HL-60/S4 treated with phorbol 12-myristate 13-acetate at 8.2 ng/mL for 4 days and 3 days (cell line): ENCODE measurements around the gene TGFA.
"Not testable (repeated sequence)": the region's sequence is repeated elsewhere in the genome, so short reads cannot be mapped to it uniquely, and the experiment has no call there.

Experiments
- in situ Hi-C: fragments of 300-500 bp; cut with MboI; formaldehyde crosslinking; loops from 2 replicates; pipeline ENCODE4 v1.15.0; 2022; ENCODE audit warnings: low sequenced_read_pairs

The TGFA gene

DNA sequence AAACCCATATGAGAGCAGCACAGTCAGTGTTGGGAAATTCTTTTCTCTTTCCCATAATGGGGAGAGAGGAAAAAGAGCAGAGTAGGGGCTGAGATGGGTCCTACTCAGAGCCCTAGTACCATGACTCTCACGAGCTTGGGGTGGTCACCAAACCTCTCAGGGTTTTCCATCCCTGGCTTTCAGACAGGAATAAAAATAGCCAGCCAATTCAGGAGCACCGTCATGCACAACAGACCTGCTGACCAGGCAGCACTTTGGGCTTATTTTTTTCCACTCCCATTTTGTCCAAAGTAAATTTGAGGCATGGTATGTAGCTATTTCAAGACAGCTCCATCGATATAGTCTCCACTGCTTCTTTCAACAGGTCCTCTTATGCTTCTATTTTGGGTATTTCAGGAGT, 86.4 kb downstream of the TGFA start:
- in situ Hi-C loops = no loop called here

DNA sequence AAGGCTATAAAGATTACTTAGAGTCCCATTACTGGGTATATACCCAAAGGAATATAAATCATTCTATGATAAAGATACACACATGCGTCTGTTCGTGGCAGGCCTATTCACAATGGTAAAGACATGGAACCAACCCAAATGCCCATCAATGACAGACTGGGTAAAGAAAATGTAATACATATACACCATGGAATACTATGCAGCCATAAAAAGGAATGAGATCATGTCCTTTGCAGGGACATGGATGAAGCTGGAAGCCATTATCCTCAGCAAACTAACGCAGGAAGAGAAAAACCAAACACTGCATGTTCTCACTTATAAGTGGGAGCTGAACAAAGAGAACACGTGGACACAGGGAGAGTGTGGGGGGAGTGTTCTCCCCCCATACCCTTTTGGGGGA, 87.0 kb downstream of the TGFA start:
- in situ Hi-C loops = not testable (repeated sequence)

DNA sequence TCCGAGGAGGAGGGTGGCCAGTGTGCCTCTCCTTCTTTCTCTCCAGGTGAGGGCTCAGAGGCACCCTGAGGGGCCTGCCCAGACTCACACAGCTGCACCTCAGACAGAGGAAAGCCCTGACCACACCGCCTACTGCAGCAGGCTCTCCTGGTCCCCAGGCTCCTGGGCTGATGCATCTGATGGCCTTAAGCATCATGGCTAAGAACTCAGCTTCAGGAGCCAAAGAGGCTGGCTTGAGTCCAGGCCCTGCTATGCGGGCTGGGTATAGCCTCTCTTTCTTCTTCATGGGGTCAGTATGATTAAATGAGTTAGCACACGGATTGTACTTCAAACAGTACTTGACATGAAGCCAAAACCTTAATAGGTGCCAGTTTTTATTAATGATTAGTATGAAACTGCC, 89.6 kb downstream of the TGFA start:
- in situ Hi-C loops = no loop called here

DNA sequence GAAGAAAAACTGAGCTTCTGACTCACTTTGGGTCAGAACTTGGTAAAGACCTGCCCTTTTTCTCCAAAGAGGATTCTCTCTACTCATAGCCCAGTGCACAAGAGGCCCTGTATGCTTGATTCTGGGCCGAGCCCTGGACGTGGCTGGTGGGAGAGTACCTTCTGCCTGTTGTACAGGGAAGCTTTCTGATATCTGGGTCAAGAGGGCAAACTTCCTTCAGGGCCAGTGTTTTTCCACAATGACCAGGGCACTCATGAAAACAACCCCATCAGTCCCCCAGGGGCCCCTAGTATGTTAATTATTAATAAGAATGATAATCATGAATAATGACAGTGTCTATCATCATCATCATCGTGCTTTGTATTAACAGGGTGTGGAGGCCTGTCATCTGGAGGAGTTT, 90.0 kb downstream of the TGFA start:
- in situ Hi-C loops = no loop called here

DNA sequence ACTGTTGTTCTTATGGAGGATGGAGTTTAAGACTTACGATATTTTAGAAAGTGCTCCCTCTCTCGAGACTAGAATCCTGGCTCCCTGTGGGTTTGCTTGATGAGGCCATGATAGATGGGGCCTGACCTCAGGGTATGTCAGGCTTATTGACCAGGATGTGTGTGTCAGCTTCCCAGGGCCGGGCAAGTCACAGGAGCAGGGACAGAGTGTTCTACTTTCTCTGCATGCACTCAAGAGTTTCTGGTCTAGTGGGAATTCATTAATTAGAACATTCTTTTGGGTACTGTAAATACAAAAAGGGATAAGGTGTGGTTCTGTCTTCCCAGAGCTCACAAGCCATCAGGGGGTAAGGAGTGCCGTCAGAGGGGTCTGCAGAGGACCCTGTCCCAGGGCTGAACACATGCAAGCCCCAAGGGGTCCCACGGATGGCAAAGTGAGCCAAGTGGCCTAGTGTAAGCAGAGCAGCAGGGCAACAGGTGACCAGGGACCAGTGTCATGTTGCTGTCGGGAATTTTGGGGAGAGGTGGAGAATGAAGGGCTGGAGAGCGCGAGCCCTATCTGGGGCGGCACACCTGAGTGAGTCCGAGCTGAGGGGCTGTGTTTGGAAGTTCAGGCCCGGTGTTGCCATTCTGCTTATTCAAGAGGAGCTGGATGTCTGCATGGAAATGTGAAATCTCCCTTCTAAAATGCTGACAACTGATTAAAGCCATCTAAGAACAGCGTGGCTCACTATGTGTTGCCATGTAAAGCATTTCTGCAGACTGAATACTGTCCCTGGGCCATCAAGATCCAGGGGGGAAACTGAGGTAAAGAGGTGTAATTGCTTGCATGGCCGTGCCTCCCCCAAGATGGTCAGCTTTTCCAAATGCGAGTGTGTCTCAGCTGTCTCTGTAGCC, 91.4 kb downstream of the TGFA start:
- in situ Hi-C loops = no loop called here

DNA sequence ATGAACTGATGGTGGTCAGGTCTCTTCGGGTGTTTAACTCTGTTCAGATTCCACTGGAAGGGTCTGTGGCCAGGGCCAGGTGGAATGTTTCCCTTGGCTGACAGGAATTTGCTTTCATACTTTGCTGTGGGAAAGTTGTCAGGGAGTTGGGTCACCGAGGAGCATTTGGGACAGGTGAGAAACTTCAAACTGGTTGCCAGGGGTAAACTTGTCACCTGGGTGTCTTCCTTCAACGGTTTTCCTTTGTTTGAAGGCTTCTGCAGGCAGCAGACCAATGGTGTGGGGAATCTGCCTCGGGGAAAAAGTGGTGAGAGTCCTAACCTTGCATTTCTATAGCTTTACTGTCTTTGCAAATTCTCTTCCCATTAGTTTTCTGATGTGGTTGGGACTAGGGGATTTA, 92.2 kb downstream of the TGFA start:
- in situ Hi-C loops = no loop called here

DNA sequence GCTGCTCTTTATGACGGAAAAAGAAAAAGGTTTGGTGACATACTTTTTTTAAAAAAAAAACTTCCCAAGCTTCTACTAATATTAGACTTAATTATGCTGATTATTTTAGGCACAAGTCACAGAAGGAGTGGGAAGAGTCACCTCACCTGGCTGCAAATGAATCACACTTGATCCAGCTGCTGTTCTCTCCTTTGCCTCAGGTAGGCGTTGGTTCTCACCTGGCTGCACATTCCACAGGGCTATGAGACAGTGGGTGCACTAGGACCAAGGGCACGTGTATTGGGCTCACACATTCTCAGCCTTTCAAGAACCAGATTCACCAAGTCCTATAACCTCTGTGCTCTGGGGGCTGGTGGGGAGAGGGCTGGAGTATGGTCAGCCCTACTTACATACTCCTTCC, 93.3 kb downstream of the TGFA start:
- in situ Hi-C loops = no loop called here

DNA sequence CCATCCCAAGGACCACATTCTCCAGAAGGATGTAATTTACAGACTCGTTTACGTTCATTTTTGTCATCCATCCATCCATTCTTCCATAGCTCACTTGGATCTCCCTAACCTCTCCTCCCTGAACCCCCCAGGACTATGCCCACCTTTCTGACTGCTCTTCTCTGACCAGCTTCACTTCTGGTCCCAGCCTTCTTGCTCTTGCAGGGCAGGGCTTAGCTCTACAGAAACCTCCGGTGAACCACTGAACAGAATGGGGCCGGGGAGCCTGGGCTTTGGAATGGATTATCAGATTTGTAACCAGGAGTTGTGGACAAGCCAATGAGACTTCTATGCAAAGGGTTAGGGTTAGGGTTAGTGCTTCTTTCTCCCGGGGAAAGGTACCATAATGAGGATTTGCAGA, 95.0 kb downstream of the TGFA start:
- in situ Hi-C loops = no loop called here

DNA sequence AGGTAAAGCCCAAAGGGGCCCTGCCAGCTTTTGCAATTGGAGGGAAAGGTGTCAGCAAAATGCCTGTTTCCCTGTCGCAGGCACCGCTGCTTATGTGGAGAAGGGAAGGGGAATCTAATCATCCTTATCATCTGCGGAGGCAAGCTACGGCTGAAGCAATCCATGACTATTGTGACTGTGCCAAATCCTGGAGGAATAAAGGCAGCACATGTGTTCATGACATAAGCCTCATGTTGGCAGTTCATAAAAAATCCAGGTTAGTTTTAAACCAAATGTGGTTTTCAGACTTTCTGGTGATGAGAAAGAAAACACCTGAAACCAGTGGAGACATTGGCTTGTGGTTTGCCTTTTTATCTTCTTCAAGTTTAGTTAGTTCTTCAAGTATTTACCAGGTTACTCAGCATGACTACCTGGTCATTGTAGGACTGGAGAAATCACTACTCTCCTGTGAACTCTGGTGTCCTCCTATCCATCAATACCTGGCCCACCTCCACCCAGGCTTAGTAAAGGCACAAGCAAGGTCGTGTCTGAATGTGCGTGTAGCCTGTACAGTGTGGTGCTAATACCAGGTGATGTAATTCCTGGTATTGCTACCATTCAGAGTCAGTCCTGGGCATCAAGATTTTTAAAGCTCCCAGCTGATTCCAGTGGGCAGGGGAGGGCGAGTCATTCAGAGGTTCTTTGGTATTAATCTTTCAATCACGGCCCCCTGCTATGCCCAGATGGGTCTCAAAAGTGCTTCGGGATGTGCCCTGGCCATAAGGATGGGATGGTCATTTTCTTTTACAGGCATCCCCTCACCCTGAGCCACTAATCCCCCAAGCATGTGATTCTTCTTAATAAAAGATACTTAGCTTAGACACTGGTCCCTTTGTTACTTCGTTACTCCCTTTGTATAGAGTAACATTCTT, 96.8 kb downstream of the TGFA start:
- in situ Hi-C loops = no loop called here

DNA sequence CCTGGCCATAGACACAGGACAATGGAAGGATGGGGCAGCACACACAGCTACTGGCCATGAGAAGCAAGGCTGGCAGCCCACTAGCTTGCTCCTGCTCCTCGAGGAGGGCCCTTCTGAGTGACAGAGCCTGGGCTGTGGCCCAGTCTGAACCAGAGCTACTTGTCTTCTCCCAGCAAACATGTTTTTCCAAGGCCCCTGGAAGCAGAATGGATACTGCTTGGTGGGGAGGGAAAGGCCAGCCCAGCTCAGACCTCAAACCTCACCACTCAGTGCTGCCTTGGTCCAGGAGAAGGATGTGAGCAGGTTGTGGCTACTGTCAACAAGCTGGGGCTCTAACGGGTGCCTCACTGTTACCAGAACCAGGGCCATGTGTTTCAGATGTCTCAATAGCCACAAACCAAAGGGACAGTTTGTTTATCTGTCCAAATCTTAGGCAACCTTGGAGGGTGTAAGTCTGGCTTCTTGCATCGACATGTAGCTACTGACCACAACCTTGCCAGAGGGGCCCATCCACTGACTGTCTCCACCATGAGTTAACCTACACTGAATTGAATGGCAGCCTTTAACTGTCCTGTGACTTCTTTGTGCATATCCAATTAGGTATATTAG, 98.6 kb downstream of the TGFA start:
- in situ Hi-C loops = no loop called here

DNA sequence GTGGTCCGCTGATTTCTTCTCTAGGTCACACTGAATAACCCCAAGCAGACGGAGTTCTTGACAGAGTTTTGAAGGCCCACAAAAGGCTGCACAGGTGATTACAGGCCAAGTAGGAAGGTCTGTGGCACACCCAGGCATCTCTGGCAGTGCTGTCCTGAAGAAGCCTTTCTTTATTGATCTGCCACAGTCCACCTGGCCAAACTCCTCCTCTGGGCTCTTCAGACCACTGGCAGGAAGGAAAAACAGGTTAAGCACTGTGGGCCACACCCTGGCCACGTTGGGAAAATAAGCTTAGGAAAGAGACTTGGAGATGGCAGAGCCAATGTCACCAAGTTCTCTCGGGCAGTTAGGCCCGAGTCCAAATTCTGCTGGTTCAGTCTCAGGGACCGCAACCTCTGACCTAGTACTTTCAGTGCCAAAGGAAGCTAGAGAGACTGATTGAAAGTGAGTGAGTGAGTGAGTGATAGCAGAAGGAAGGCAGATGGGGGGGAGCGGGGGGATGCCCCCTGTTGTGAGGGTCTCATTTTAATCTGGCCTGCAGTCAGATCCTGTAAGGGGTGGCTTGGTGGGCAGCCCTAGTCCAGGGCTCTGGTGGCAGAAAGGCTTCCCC, 102.9 kb downstream of the TGFA start:
- in situ Hi-C loops = no loop called here

DNA sequence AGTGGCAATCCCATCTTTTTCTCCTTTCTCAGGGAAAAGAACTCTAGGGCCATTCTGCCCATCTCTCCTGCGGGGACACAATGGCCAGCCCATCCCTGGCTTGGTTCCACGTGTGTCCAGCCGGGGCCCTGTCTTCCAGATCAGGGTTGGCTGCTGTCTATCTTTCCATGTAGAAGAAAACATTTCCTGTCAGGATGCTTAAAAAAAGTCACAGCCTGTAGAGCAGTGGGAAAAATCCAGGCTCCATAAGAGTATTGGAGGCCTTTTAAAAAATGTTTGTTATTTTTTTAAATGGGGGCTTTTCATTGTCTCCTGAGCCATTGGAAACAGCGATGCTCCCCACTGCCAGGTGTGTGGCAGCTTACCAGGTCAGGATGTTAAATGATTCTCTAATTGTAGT, 105.6 kb downstream of the TGFA start:
- in situ Hi-C loops = no loop called here

DNA sequence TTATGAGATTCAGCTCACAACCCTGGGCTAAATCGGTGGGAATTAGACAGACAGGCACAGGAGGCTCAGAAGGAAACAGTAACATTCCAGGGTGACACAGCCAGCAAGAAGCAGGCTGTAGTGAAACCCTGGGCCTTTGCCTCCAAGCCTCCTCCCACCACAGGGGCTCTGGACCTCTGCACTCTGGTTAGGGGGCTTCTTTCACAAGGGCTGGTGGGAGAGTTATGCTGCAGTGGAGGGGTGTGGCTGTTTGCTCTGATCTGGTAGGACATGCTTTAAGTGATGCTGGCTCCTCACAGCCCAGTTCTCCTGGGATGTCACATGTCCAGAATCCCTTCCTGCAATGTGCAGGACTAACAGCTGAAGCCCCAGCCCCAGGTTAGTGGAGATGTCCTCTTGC, 109.9 kb downstream of the TGFA start:
- in situ Hi-C loops = no loop called here

DNA sequence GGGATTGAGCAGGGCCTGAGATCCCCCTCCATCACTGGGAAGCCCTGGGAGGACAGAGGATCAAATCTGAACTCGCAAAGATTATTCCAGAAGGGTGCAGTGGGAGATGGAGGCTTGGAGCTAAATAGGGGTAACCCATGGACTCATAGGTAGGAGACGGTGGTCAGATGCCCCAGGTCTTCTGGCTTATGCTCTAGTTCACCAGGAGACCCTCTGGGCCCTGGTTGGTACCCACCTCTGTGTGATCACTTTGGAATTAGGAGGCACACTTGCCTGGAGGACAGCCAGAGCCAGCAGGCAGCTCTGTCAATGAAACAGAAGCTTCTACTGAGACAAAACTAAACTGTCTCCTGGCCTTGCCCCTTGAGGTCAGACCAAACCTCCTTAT, 110.6 kb downstream of the TGFA start:
- in situ Hi-C loops = no loop called here

DNA sequence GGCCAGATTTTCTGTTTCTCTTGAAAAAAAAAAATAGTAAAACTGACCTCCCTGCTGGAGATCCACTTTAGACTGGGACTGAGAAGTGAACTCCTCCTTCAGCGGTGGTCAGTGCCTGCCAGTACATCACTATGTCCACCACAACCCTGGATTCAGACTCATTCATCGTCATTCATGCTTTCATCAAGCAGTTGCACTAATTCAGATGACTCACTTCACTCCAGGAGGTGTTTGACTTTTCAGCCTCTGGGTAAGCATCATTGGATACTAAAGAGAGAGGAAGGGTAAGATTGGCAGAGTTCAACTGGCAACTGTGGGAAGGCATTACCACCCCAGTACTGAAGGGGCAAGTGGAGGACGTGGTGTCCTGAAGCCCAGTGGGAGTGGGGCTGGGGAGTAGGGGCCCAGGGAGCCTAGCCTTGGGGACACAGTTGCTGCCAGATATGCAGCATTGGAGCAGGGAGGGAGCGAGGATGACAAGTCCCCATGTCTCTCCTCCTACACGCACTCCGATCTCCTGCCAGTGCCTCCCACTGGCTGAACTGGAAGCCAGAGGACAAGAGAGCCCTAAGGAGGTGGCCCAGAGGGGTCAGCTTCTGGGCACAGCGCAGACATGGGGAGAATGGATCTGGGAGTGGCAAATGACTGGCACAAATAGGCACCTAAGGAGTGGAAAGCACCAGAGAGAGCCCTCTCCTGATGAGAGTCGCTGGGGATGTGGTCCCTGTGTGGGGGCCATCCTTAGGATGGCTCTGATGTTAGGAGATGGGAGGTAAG, 111.1 kb downstream of the TGFA start:
- in situ Hi-C loops = no loop called here

DNA sequence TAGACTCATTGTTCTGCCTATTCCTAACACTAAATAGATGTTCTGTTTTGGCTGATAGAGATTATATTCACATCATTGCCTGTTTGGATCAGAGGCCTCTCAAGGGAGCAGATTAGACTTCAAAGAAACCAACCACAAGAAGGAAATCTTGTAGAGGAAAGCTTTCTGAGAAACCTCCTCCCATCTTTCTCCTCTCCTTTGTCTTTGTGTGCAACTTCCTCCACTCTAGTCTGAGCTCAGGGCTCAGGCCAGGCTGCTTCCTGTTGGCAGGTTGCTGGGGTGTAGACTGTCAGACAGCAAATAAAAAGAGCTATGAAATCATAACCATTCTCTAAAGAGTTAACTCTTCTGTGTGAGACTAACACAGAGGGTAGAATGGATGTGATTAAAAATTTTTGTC, 113.0 kb downstream of the TGFA start:
- in situ Hi-C loops = no loop called here

DNA sequence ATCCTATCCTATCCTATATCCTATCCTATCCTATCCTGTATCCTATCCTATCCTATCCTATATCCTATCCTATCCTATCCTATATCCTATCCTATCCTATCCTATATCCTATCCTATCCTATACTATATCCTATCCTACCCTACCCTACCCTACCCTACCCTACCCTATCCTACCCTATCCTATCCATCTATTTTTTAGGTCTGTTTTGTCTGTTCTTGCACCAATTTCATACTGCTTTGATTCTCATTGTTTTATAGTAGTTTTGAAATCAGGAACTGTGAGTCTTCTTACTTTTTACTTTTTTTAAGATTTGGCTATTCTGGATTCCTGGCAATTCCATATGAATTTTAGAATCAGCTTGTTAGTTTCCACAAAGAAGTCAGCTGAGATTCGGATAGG, 118.5 kb downstream of the TGFA start:
- in situ Hi-C loops = no loop called here

DNA sequence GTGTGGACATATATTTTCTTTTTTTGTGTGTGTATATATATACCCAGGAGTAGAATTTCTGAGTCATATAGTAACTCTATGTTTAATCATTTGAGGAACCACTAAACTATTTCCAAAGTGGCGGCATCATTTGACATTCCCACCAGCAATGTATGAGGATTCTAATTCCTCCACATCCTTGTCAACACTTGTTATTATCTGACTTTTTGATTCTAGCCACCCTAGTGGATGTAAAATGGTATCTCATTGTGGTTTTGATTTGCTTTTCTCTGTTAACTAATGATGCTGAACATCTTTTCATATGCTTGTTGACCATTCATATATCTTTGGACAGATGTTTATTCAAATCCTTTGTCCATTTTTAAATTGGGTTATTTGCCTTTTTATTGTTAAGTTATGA, 120.3 kb downstream of the TGFA start:
- in situ Hi-C loops = no loop called here

DNA sequence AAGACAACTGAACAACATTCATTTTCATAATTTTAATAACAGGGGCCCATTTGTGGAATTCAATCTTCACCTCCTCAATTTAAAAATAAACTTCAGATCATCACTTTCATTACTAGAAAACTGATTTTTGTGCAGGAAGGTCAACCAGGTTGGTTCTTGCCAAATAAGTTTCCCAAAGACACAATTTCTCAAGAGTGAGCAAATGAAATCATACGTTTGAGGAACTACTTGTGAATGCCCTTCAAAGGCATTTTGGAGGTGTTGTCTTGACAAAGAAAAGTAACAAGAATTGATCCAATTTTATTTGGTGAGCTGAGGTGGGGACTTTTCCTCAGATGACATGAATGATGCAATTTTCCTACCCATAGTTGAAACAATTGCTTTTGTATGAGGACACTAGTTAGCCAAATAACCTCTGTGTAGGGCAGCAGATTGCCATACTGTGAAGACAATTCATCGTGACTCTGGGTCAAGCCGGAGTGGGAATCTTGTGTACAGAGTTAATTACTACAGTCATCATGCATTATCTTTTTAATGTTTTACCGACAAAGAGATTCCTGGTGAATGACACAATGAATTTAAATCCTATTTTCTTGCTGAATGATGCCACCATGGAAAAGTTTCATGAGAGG, 121.8 kb downstream of the TGFA start:
- in situ Hi-C loops = no loop called here

DNA sequence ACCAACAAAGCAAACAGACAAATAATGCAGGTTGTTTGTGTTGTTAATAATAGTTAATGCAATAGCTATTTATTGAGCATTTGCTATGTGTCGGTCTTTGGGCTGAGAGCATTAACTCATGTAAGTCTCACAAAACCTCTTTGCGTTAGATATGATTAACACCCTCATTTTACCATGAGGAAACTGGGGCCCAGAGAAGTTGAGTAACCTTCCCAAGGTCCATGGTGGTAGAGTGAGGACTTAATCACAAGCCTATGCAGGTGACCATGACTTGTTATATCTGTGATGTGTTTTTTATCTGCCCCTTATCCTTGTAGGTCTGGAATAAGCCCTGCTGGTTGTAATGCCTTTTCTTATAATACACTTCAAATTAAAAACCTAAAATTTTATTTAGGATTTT, 127.3 kb downstream of the TGFA start:
- in situ Hi-C loops = no loop called here
